Measurements from ENCODE around the gene KRT36. TPM values are rescaled to one million over a fixed set of nuclear protein-coding genes. Genes with fewer than 3 reads are reported as not detected.
A peak's percentile ranks its signal among the peaks of the same experiment; 100 is the strongest.

Gene KRT36
- total RNA-seq, 2 donors from 2014 or later, result not detected

GRCh38 chr17:41513168-41513547 is 23.4 kb upstream of the KRT36 start:
- no peaks in the 10 kb centered on the region for H3K27me3 ChIP-seq (replicated peaks; ENCODE audit: insufficient read depth)
- no peak for DNase-seq (ENCODE audit: low spot score)
- H3K4me3 ChIP-seq, result no peak overlapping the region
- no peaks in the 10 kb centered on the region for H3K9me3 ChIP-seq
- no peak overlapping the region for H3K27ac ChIP-seq
- 29% methylated on average over 5 of the region's 5 CpGs for WGBS
- intact Hi-C loops (cut with DNase I), result no loop called here
- TF ChIP-seq CTCF (IDR thresholded peaks at IDR 0.05) (no peak), POLR2AphosphoS5 (IDR thresholded peaks at IDR 0.05) (no peak), POLR2A (IDR thresholded peaks at IDR 0.05) (no peak)
- peaks cover 2% of the 10 kb centered on the region for H3K4me1 ChIP-seq (replicated peaks)
- H3K36me3 ChIP-seq, result no peaks in the 10 kb centered on the region

- Histone ChIP-seq H3K36me3 (no peaks in the 10 kb centered on the region), H3K27me3 (replicated peaks; ENCODE audit: insufficient read depth) (no peaks in the 10 kb centered on the region), H3K4me1 (replicated peaks) (peaks cover 2% of the 10 kb centered on the region), H3K27ac (no peak overlapping the region), H3K9me3 (no peaks in the 10 kb centered on the region), H3K4me3 (no peak overlapping the region)
- TF ChIP-seq CTCF (IDR thresholded peaks at IDR 0.05) (no peak), POLR2A (IDR thresholded peaks at IDR 0.05) (no peak), POLR2AphosphoS5 (IDR thresholded peaks at IDR 0.05) (no peak)
- intact Hi-C loops (cut with DNase I), result no loop called here
- 43% methylated on average over 7 of the region's 7 CpGs for WGBS
- no peak for DNase-seq (ENCODE audit: low spot score)
Measured at GRCh38 chr17:41512546-41513167, 22.9 kb upstream of the KRT36 start.

- H3K9me3 ChIP-seq, result no peaks in the 10 kb centered on the region
- intact Hi-C loops (cut with DNase I), result no loop called here
- no peak for DNase-seq (ENCODE audit: low spot score)
- no peak for TF ChIP-seq POLR2A (IDR thresholded peaks at IDR 0.05)
- no peak for TF ChIP-seq CTCF (IDR thresholded peaks at IDR 0.05)
- no peak for TF ChIP-seq POLR2AphosphoS5 (IDR thresholded peaks at IDR 0.05)
- 60% methylated on average over 10 of the region's 10 CpGs for WGBS
- no peaks in the 10 kb centered on the region for H3K27me3 ChIP-seq (replicated peaks; ENCODE audit: insufficient read depth)
- H3K36me3 ChIP-seq, result no peaks in the 10 kb centered on the region
- peaks cover 2% of the 10 kb centered on the region for H3K4me1 ChIP-seq (replicated peaks)
- no peak overlapping the region for H3K4me3 ChIP-seq
- H3K27ac ChIP-seq, result no peak overlapping the region
Measured at GRCh38 chr17:41511716-41512115, 22.0 kb upstream of the KRT36 start.

- DNase-seq (ENCODE audit: low spot score), result no peak
- Histone ChIP-seq H3K4me3 (no peak overlapping the region), H3K27ac (peak overlapping the region in 1 of 2 donors; percentile 5)
Measured at GRCh38 chr17:41511116-41511515, 21.4 kb upstream of the KRT36 start.

More at GRCh38 chr17:41511116-41511515, 21.4 kb upstream of the KRT36 start:
- Histone ChIP-seq H3K36me3 (no peaks in the 10 kb centered on the region), H3K9me3 (no peaks in the 10 kb centered on the region), H3K4me1 (replicated peaks) (peaks cover 2% of the 10 kb centered on the region), H3K27me3 (replicated peaks; ENCODE audit: insufficient read depth) (no peaks in the 10 kb centered on the region)
- TF ChIP-seq CTCF (IDR thresholded peaks at IDR 0.05), result no peak
- no peak for TF ChIP-seq POLR2AphosphoS5 (IDR thresholded peaks at IDR 0.05)
- TF ChIP-seq POLR2A (IDR thresholded peaks at IDR 0.05), result no peak
- intact Hi-C loops (cut with DNase I), result no loop called here
- WGBS, result 47% methylated on average over 4 of the region's 4 CpGs
